HEK293 (cell line): Measurements from ENCODE around the gene WNT4.

ENCODE experiments used
- CTCF ChIA-PET: fragments of 350-600 bp; formaldehyde crosslinking; extraction: SDS; loops from one replicate; lab custom pipeline; 2021; ENCODE audit warnings: antibody characterized with exemption; lab: Yijun Ruan, JAX
- POLR2A ChIA-PET: fragments of 300-600 bp; formaldehyde crosslinking; extraction: SDS; loops from one replicate; lab custom pipeline; 2020; ENCODE audit warnings: antibody characterized with exemption, inconsistent platforms; lab: Yijun Ruan, JAX
- H3K27ac ChIP-seq: fragments of 200-500 bp; sonication (Bioruptor generic); 2 replicates; pipeline ENCODE4 v1.5.1; 2014; ENCODE audit warnings: low read depth, low read length, control low read depth, inconsistent platforms; ENCODE audit errors: extremely low read depth
- H3K36me3 ChIP-seq, 2 experiments: fragments of 200-500 bp in 1 of 2; sonication (Bioruptor generic) in 1 of 2; 1 replicate in 1 of 2; 2 replicates in 1 of 2; pipeline ENCODE4 v1.5.1; 2014 to 2017; ENCODE audit warnings: inconsistent platforms in 2 of 2, low read length in 2 of 2; ENCODE audit not compliant: control insufficient read depth in 2 of 2, insufficient read depth in 1 of 2
- H3K4me1 ChIP-seq: fragments of 200-500 bp; sonication (Bioruptor generic); 2 replicates; pipeline ENCODE4 v1.5.1; 2014; ENCODE audit warnings: mild to moderate bottlenecking, low read length, inconsistent platforms; ENCODE audit not compliant: control insufficient read depth, insufficient read depth
- H3K4me3 ChIP-seq: 2 replicates; pipeline ENCODE4 v1.5.1; 2011; ENCODE audit warnings: low read depth, mild to moderate bottlenecking, control low read depth, low read length, moderate library complexity
- H3K9me3 ChIP-seq: fragments of 200-500 bp; sonication (Bioruptor generic); 2 replicates; pipeline ENCODE4 v1.5.1; 2014; ENCODE audit warnings: low read depth, low read length, inconsistent platforms; ENCODE audit not compliant: control insufficient read depth, insufficient read depth
- GFI1B ChIP-seq: fragments of 450-650 bp; formaldehyde crosslinking; IDR thresholded peaks from 2 replicates; pipeline ENCODE4 v1.5.1; 2016; ENCODE audit warnings: missing biosample characterization, missing genetic modification characterization
- HOXD13 ChIP-seq: sonication (generic); formaldehyde crosslinking; IDR thresholded peaks from 2 replicates; pipeline ENCODE4 v1.8.0; 2022; ENCODE audit warnings: missing genetic modification reagents, borderline replicate concordance
- KLF8 ChIP-seq: fragments of 450-650 bp; formaldehyde crosslinking; IDR thresholded peaks from 2 replicates; pipeline ENCODE4 v1.5.1; 2016; ENCODE audit warnings: missing biosample characterization, missing genetic modification characterization
- SP3 ChIP-seq: fragments of 450-650 bp; formaldehyde crosslinking; IDR thresholded peaks from 2 replicates; pipeline ENCODE4 v1.5.1; 2016; ENCODE audit warnings: missing biosample characterization, missing genetic modification characterization
- ZBTB17 ChIP-seq: fragments of 450-650 bp; formaldehyde crosslinking; IDR thresholded peaks from 2 replicates; pipeline ENCODE4 v1.5.1; 2016; ENCODE audit warnings: missing biosample characterization, missing genetic modification characterization
- ZBTB20 ChIP-seq: fragments of 450-650 bp; formaldehyde crosslinking; IDR thresholded peaks from 2 replicates; pipeline ENCODE4 v1.5.1; 2016; ENCODE audit warnings: missing biosample characterization, missing genetic modification characterization
- ZBTB7A ChIP-seq: fragments of 450-650 bp; formaldehyde crosslinking; IDR thresholded peaks from 2 replicates; pipeline ENCODE4 v1.5.1; 2016; ENCODE audit warnings: low read depth, missing biosample characterization, missing genetic modification characterization
- ZNF121 ChIP-seq: fragments of 450-650 bp; formaldehyde crosslinking; IDR thresholded peaks from 2 replicates; pipeline ENCODE4 v1.5.1; 2016; ENCODE audit warnings: missing biosample characterization, missing genetic modification characterization
- ZNF140 ChIP-seq: fragments of 450-650 bp; formaldehyde crosslinking; IDR thresholded peaks from 2 replicates; pipeline ENCODE4 v1.5.1; 2016; ENCODE audit warnings: missing biosample characterization, missing genetic modification characterization
- ZNF202 ChIP-seq: fragments of 450-650 bp; formaldehyde crosslinking; IDR thresholded peaks from 2 replicates; pipeline ENCODE4 v1.5.1; 2016; ENCODE audit warnings: missing biosample characterization, missing genetic modification characterization, borderline replicate concordance
- ZNF223 ChIP-seq: fragments of 450-650 bp; formaldehyde crosslinking; IDR thresholded peaks from 2 replicates; pipeline ENCODE4 v1.5.1; 2016; ENCODE audit warnings: missing biosample characterization, missing genetic modification characterization
- ZNF366 ChIP-seq: fragments of 450-650 bp; formaldehyde crosslinking; conservative IDR thresholded peaks from 2 replicates; pipeline ENCODE4 v1.5.1; 2016; ENCODE audit warnings: missing biosample characterization, missing genetic modification characterization
- ZNF530 ChIP-seq: fragments of 450-650 bp; formaldehyde crosslinking; IDR thresholded peaks from 2 replicates; pipeline ENCODE4 v1.5.1; 2016; ENCODE audit warnings: low read depth, missing biosample characterization, missing genetic modification characterization
- ZNF558 ChIP-seq: fragments of 450-650 bp; formaldehyde crosslinking; IDR thresholded peaks from 2 replicates; pipeline ENCODE4 v1.5.1; 2016; ENCODE audit warnings: missing biosample characterization, missing genetic modification characterization
- ZNF596 ChIP-seq: fragments of 450-650 bp; IDR thresholded peaks from 2 replicates; pipeline ENCODE4 v1.5.0; 2018; ENCODE audit warnings: missing biosample characterization, mild to moderate bottlenecking, missing genetic modification characterization, moderate library complexity
- ZNF600 ChIP-seq: fragments of 450-650 bp; formaldehyde crosslinking; IDR thresholded peaks from 2 replicates; pipeline ENCODE4 v1.5.1; 2016; ENCODE audit warnings: missing biosample characterization, missing genetic modification characterization
- ZNF610 ChIP-seq: fragments of 450-650 bp; formaldehyde crosslinking; IDR thresholded peaks from 2 replicates; pipeline ENCODE4 v1.5.1; 2016; ENCODE audit warnings: missing biosample characterization, missing genetic modification characterization, borderline replicate concordance
- ZNF623 ChIP-seq: fragments of 450-650 bp; formaldehyde crosslinking; IDR thresholded peaks from 2 replicates; pipeline ENCODE4 v1.5.1; 2016; ENCODE audit warnings: missing biosample characterization, missing genetic modification characterization
- ZNF624 ChIP-seq: fragments of 450-650 bp; formaldehyde crosslinking; IDR thresholded peaks from 2 replicates; pipeline ENCODE4 v1.5.1; 2017; ENCODE audit warnings: missing biosample characterization, missing genetic modification characterization
- ZNF658 ChIP-seq: fragments of 450-650 bp; formaldehyde crosslinking; IDR thresholded peaks from 2 replicates; pipeline ENCODE4; 2016; ENCODE audit warnings: missing biosample characterization, missing genetic modification characterization
- ZNF660 ChIP-seq: fragments of 450-650 bp; IDR thresholded peaks from 2 replicates; pipeline ENCODE4 v1.5.1; 2018; ENCODE audit warnings: missing biosample characterization, mild to moderate bottlenecking, missing genetic modification characterization
- ZNF677 ChIP-seq: fragments of 450-650 bp; IDR thresholded peaks from 2 replicates; pipeline ENCODE4 v1.5.0; 2018; ENCODE audit warnings: missing biosample characterization, mild to moderate bottlenecking, missing genetic modification characterization, moderate library complexity
- ZNF776 ChIP-seq: fragments of 450-650 bp; formaldehyde crosslinking; IDR thresholded peaks from 2 replicates; pipeline ENCODE4 v1.5.0; 2017; ENCODE audit warnings: missing biosample characterization, missing genetic modification characterization, borderline replicate concordance
- ZNF791 ChIP-seq: fragments of 450-650 bp; formaldehyde crosslinking; IDR thresholded peaks from 2 replicates; pipeline ENCODE4 v1.5.1; 2016; ENCODE audit warnings: missing biosample characterization, missing genetic modification characterization
- TF ChIP-seq, protein P1 (sequence below): fragments of 450-650 bp; formaldehyde crosslinking; IDR thresholded peaks from 2 replicates; pipeline ENCODE4 v1.5.1; 2016; ENCODE audit warnings: missing biosample characterization, missing genetic modification characterization
- TF ChIP-seq, protein P2 (sequence below): fragments of 450-650 bp; formaldehyde crosslinking; IDR thresholded peaks from 2 replicates; pipeline ENCODE4 v1.5.1; 2016; ENCODE audit warnings: missing biosample characterization, missing genetic modification characterization
- TF ChIP-seq, protein P3 (sequence below): fragments of 450-650 bp; formaldehyde crosslinking; IDR thresholded peaks from 2 replicates; pipeline ENCODE4 v1.5.1; 2016; ENCODE audit warnings: missing biosample characterization, missing genetic modification characterization
- TF ChIP-seq, protein P4 (sequence below): fragments of 450-650 bp; formaldehyde crosslinking; IDR thresholded peaks from 2 replicates; pipeline ENCODE4 v1.5.1; 2016; ENCODE audit warnings: missing biosample characterization, missing genetic modification characterization

WNT4 gene

DNA sequence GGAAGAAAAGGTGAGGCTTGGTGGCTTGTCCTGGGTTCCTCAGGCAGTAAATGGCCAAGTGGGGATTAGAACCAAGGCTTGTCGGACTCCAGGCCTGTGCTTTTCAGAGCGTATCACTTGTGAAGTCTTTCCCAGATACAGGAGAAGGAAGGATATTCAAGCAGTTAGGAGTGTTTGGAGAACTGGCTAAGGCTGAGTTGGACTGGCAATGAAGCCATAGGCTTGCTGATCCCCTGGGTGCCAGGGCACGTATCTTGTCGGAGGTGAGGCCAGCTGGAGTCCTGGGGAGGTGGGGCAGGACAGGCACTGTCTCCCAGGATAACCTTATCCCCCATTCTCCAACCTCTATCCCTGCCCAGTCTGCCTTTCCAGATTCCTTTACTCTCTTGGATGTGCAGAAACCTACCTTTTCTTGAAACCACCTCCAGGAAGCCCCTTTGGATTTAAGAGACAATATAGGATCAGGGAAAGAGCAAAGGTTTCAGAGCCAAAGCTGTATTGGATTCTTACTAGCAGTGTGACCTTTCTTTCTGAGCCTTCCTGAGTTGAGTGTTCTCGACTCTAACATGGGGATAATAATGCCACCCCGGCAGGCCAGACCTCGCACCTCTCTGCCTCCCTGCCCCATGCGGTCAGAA, 18.2 kb downstream of the WNT4 start:
- CTCF ChIA-PET: interaction anchor here (0.8 kb wide), 1 partner anchor 106 kb away, joined by 3 read pairs; no protein-coding TSS in a partner anchor
- Histone ChIP-seq H3K36me3 (peaks cover 0 to 15% of the 10 kb centered on the region in 2 experiments; a peak in 1 of 3 replicates), H3K4me3 (no peak overlapping the region)
- TF ChIP-seq, protein P1, sequence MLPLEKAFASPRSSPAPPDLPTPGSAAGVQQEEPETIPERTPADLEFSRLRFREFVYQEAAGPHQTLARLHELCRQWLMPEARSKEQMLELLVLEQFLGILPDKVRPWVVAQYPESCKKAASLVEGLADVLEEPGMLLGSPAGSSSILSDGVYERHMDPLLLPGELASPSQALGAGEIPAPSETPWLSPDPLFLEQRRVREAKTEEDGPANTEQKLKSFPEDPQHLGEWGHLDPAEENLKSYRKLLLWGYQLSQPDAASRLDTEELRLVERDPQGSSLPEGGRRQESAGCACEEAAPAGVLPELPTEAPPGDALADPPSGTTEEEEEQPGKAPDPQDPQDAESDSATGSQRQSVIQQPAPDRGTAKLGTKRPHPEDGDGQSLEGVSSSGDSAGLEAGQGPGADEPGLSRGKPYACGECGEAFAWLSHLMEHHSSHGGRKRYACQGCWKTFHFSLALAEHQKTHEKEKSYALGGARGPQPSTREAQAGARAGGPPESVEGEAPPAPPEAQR (tag by site-specific recombination): no peak
- no peak for TF ChIP-seq ZNF366
- no peak for TF ChIP-seq ZNF776
- TF ChIP-seq ZNF624: no peak
- no peak for TF ChIP-seq ZNF121 (tag by site-specific recombination)
- TF ChIP-seq, protein P2, sequence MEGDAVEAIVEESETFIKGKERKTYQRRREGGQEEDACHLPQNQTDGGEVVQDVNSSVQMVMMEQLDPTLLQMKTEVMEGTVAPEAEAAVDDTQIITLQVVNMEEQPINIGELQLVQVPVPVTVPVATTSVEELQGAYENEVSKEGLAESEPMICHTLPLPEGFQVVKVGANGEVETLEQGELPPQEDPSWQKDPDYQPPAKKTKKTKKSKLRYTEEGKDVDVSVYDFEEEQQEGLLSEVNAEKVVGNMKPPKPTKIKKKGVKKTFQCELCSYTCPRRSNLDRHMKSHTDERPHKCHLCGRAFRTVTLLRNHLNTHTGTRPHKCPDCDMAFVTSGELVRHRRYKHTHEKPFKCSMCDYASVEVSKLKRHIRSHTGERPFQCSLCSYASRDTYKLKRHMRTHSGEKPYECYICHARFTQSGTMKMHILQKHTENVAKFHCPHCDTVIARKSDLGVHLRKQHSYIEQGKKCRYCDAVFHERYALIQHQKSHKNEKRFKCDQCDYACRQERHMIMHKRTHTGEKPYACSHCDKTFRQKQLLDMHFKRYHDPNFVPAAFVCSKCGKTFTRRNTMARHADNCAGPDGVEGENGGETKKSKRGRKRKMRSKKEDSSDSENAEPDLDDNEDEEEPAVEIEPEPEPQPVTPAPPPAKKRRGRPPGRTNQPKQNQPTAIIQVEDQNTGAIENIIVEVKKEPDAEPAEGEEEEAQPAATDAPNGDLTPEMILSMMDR: no peak
- no peak for TF ChIP-seq ZBTB17
- TF ChIP-seq ZNF530: no peak
- TF ChIP-seq ZBTB20: no peak
- no peak for TF ChIP-seq ZNF140 (tag by site-specific recombination)
- no peak for TF ChIP-seq ZNF600 (tag by site-specific recombination)
- TF ChIP-seq, protein P3, sequence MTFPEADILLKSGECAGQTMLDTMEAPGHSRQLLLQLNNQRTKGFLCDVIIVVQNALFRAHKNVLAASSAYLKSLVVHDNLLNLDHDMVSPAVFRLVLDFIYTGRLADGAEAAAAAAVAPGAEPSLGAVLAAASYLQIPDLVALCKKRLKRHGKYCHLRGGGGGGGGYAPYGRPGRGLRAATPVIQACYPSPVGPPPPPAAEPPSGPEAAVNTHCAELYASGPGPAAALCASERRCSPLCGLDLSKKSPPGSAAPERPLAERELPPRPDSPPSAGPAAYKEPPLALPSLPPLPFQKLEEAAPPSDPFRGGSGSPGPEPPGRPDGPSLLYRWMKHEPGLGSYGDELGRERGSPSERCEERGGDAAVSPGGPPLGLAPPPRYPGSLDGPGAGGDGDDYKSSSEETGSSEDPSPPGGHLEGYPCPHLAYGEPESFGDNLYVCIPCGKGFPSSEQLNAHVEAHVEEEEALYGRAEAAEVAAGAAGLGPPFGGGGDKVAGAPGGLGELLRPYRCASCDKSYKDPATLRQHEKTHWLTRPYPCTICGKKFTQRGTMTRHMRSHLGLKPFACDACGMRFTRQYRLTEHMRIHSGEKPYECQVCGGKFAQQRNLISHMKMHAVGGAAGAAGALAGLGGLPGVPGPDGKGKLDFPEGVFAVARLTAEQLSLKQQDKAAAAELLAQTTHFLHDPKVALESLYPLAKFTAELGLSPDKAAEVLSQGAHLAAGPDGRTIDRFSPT: no peak
- no peak for TF ChIP-seq ZNF558
- no peak for TF ChIP-seq ZNF223 (tag by site-specific recombination)
- TF ChIP-seq, all 188 proteins: peak for 0
- H3K27ac ChIP-seq: no peak overlapping the region
- POLR2A ChIA-PET: no interaction called here
- no peaks in the 10 kb centered on the region for H3K4me1 ChIP-seq
- H3K9me3 ChIP-seq: no peaks in the 10 kb centered on the region

DNA sequence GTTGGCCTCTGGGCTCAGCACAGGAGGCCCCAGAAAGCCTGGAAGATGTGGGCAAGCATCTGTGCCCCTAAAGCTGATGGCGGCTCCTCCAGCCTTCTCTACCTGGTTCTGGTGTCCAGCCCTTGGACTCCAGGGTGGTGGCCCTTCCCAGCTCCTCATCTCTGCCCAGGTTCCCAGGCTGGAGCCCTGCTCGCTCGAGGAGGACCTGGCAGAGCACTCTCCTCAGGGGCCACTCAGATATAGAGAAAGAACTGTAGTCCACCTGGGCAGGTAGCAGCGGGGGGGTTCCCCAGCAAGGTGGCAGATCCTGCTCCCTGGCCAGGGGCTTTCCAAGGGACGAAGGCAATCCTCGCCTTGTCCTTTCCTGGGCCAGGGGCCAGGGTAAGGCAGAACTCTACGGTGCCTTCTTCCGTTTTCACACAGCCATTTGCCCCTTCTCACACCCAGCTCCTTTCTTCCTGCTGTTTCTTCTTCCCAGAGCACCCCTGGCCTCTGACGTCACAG, 18.9 kb downstream of the WNT4 start:
- H3K36me3 ChIP-seq: peaks cover 0 to 23% of the 10 kb centered on the region in 2 experiments; a peak in 1 of 3 replicates
- ChIA-PET CTCF (interaction anchor here (0.8 to 1.0 kb wide), 3 partner anchors 9 to 292 kb away, joined by 3 read pairs; no protein-coding TSS in a partner anchor), POLR2A (no interaction called here)
- TF ChIP-seq ZNF596 (no peak), ZNF658 (tag by site-specific recombination) (no peak), HOXD13 (no peak), ZNF677 (tag by site-specific recombination) (no peak), ZNF660 (tag by site-specific recombination) (no peak), ZNF623 (no peak), ZBTB7A (no peak), KLF8 (no peak), SP3 (tag by site-specific recombination) (no peak), ZNF610 (tag by site-specific recombination) (no peak), GFI1B (no peak), ZNF202 (tag by site-specific recombination) (no peak), ZNF791 (tag by site-specific recombination) (no peak), ZNF776 (no peak)
- TF ChIP-seq, protein P4, sequence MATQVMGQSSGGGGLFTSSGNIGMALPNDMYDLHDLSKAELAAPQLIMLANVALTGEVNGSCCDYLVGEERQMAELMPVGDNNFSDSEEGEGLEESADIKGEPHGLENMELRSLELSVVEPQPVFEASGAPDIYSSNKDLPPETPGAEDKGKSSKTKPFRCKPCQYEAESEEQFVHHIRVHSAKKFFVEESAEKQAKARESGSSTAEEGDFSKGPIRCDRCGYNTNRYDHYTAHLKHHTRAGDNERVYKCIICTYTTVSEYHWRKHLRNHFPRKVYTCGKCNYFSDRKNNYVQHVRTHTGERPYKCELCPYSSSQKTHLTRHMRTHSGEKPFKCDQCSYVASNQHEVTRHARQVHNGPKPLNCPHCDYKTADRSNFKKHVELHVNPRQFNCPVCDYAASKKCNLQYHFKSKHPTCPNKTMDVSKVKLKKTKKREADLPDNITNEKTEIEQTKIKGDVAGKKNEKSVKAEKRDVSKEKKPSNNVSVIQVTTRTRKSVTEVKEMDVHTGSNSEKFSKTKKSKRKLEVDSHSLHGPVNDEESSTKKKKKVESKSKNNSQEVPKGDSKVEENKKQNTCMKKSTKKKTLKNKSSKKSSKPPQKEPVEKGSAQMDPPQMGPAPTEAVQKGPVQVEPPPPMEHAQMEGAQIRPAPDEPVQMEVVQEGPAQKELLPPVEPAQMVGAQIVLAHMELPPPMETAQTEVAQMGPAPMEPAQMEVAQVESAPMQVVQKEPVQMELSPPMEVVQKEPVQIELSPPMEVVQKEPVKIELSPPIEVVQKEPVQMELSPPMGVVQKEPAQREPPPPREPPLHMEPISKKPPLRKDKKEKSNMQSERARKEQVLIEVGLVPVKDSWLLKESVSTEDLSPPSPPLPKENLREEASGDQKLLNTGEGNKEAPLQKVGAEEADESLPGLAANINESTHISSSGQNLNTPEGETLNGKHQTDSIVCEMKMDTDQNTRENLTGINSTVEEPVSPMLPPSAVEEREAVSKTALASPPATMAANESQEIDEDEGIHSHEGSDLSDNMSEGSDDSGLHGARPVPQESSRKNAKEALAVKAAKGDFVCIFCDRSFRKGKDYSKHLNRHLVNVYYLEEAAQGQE (tag by site-specific recombination): no peak
- no peak overlapping the region for H3K27ac ChIP-seq
- no peaks in the 10 kb centered on the region for H3K9me3 ChIP-seq
- H3K4me1 ChIP-seq: no peaks in the 10 kb centered on the region
- H3K4me3 ChIP-seq: no peak overlapping the region
